Fibroblast of peridontal ligament (primary cell): ENCODE data around the gene DEXI.
"Not testable (repeated sequence)": the region's sequence is repeated elsewhere in the genome, so short reads cannot be mapped to it uniquely, and the experiment has no call there.

Source experiments
- DNase-seq: peaks from one replicate; pipeline ENCODE4 v3.0.0-alpha.2; 2010; ENCODE audit errors: extremely low read depth

The DEXI gene

GRCh38 chr16:10969615-10970014, 27.3 kb upstream of the DEXI start:
- DNase-seq, result no peak

- DNase-seq, result no peak
Measured at GRCh38 chr16:10968498-10968897, 26.2 kb upstream of the DEXI start.

- no peak for DNase-seq
Measured at GRCh38 chr16:10967986-10968385, 25.7 kb upstream of the DEXI start.

- not testable (repeated sequence) for DNase-seq
Measured at GRCh38 chr16:10966559-10966958, 24.3 kb upstream of the DEXI start.

GRCh38 chr16:10966129-10966528, 23.9 kb upstream of the DEXI start:
- no peak for DNase-seq

- DNase-seq, result no peak
Measured at GRCh38 chr16:10965440-10966061, 23.3 kb upstream of the DEXI start.

- no peak for DNase-seq
Measured at GRCh38 chr16:10964891-10965326, 22.6 kb upstream of the DEXI start.

- DNase-seq, result peak; percentile 83
Measured at GRCh38 chr16:10964039-10964890, 22.0 kb upstream of the DEXI start.

- peak; percentile 66 for DNase-seq
Measured at GRCh38 chr16:10961231-10961630, 19.0 kb upstream of the DEXI start.

GRCh38 chr16:10959161-10959560, 16.9 kb upstream of the DEXI start:
- peak; percentile 57 for DNase-seq

- no peak for DNase-seq
Measured at GRCh38 chr16:10957771-10958482, 15.7 kb upstream of the DEXI start.

- no peak for DNase-seq
Measured at GRCh38 chr16:10954903-10955302, 12.6 kb upstream of the DEXI start.

GRCh38 chr16:10951026-10951425, 8.8 kb upstream of the DEXI start:
- DNase-seq, result peak; percentile 49

- DNase-seq, result no peak
Measured at GRCh38 chr16:10950393-10950792, 8.1 kb upstream of the DEXI start.

- DNase-seq, result no peak
Measured at GRCh38 chr16:10949424-10949970, 7.2 kb upstream of the DEXI start.

- no peak for DNase-seq
Measured at GRCh38 chr16:10947211-10947787, 5.0 kb upstream of the DEXI start.

- DNase-seq, result no peak
Measured at GRCh38 chr16:10946308-10946707, 4.0 kb upstream of the DEXI start.

GRCh38 chr16:10945065-10945787, 3.0 kb upstream of the DEXI start:
- DNase-seq, result no peak

GRCh38 chr16:10944249-10945064, 2.2 kb upstream of the DEXI start, which contains the start of gene CLEC16A:
Gene CLEC16A, plus strand, starts transcription at chr16:10944564. Its CDS starts 154 bp downstream, at chr16:10944718.
- DNase-seq, result peak; percentile 94

GRCh38 chr16:10943064-10943353, 741 bp upstream of the DEXI start:
- no peak for DNase-seq
